GM12892 (cell line): ENCODE measurements around the gene COMMD4.

Experiments used
- POLR2A ChIP-seq: IDR thresholded peaks from 2 replicates; pipeline ENCODE4 v1.6.1; 2011; ENCODE audit warnings: low read depth, low read length, control low read depth
- POLR2AphosphoS5 ChIP-seq: IDR thresholded peaks from 2 replicates; pipeline ENCODE4 v1.6.1; 2011; ENCODE audit warnings: low read depth, low read length, control low read depth
- TAF1 ChIP-seq: IDR thresholded peaks from 2 replicates; pipeline ENCODE4 v1.6.1; 2011; ENCODE audit warnings: low read depth, mild to moderate bottlenecking, control low read depth, low read length, borderline replicate concordance

DNA sequence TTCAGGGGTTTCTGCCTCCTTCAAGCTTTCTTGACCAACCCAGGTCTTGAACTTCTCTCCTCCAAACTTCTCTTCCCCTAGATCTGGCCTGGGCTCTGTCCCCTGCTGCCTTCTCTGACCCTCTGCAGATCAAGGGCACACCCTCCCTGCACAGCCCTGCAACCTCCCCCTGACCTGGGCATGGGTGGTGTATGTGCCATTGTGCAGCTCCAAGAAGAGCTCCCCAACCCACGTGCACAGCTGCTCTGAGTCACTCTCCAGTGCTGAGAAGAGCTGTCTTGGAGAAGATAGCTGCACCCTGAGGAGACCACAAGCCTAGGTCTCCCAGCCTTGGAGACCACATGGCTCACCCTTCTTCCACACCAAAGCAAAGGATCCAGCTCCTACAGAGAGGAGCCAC is 24.5 kb downstream of the COMMD4 start:
- TF ChIP-seq TAF1 = no peak
- TF ChIP-seq POLR2A = no peak
- no peak for TF ChIP-seq POLR2AphosphoS5
